ENCODE results near the gene RPL37A. TPM values are rescaled to one million over a fixed set of nuclear protein-coding genes. Genes with fewer than 3 reads are reported as not detected.

RPL37A gene
- total and polyA plus RNA-seq, 12 donors: 673 to 4,521 (median 2,299) TPM

GRCh38 chr2:216549926-216550690 lies 51.5 kb downstream of the RPL37A start:
- 94 to 95% (median 95%) methylated on average over 10 of the region's 10 CpGs for WGBS, 4 donors
- H3K27ac ChIP-seq: no peak overlapping the region
- intact Hi-C loops (cut with DNase I): no loop called here
- H3K4me1 ChIP-seq (replicated peaks in 1 of 2): peaks cover 18 to 19% of the 10 kb centered on the region in 2 donors
- no peaks in the 10 kb centered on the region for H3K27me3 ChIP-seq
- H3K9me3 ChIP-seq (replicated peaks in 1 of 3): no peaks in the 10 kb centered on the region
- no peak for DNase-seq
- no peak overlapping the region for H3K4me3 ChIP-seq
- no peaks in the 10 kb centered on the region for H3K36me3 ChIP-seq (replicated peaks in 1 of 2)
- TF ChIP-seq POLR2A (IDR thresholded peaks at IDR 0.05) (no peak), CTCF (IDR thresholded peaks at IDR 0.05) (no peak)

- no peaks in the 10 kb centered on the region for H3K27me3 ChIP-seq
- H3K9me3 ChIP-seq (replicated peaks in 1 of 3): no peaks in the 10 kb centered on the region
- H3K4me3 ChIP-seq: no peak overlapping the region
- no peak overlapping the region for H3K27ac ChIP-seq
- no peaks in the 10 kb centered on the region for H3K36me3 ChIP-seq (replicated peaks in 1 of 2)
- no peak for DNase-seq
- WGBS, 4 donors: 79 to 87% (median 81%) methylated on average over 8 of the region's 8 CpGs
- H3K4me1 ChIP-seq (replicated peaks in 1 of 2): peaks cover 23 to 25% of the 10 kb centered on the region in 2 donors
- no peak for TF ChIP-seq POLR2A (IDR thresholded peaks at IDR 0.05)
- TF ChIP-seq CTCF (IDR thresholded peaks at IDR 0.05): no peak
- intact Hi-C loops (cut with DNase I): no loop called here
These were observed 52.8 kb downstream of the RPL37A start for GRCh38 chr2:216551234-216552068.

- Histone ChIP-seq H3K4me3 (no peak overlapping the region), H3K36me3 (replicated peaks in 1 of 2) (no peaks in the 10 kb centered on the region), H3K4me1 (replicated peaks in 1 of 2) (peaks cover 12% of the 10 kb centered on the region in 2 donors), H3K27me3 (no peaks in the 10 kb centered on the region), H3K9me3 (replicated peaks in 1 of 3) (no peaks in the 10 kb centered on the region), H3K27ac (no peak overlapping the region)
- WGBS, 4 donors: 88 to 100% (median 97%) methylated on average over 1 of the region's 1 CpG
- DNase-seq: no peak
- no peak for TF ChIP-seq POLR2A (IDR thresholded peaks at IDR 0.05)
- no peak for TF ChIP-seq CTCF (IDR thresholded peaks at IDR 0.05)
- intact Hi-C loops (cut with DNase I): no loop called here
These were observed 54.4 kb downstream of the RPL37A start for GRCh38 chr2:216553093-216553478.

Other genes with a start within 250 kb of the RPL37A start
- gene MARCHF4, start 126.4 kb upstream of the RPL37A start, total RNA-seq: 1 to 10 TPM in 1 of 9 donors, under 1 TPM in 3, not detected in 5; 0.13 to 1.8 (median 0.59) TPM
- gene MARCHF4, start 126.4 kb upstream of the RPL37A start, polyA plus RNA-seq: under 1 TPM; 0.40 to 0.97 (median 0.97) TPM
- gene SMARCAL1, start 86.4 kb upstream of the RPL37A start, total RNA-seq: 10 to 100 TPM; 15.3 to 28.9 (median 23.7) TPM
- 10 to 100 TPM in 2 of 3 donors, 1 to 10 TPM in 1; 8.2 to 20.6 (median 15.7) TPM for gene SMARCAL1, start 86.4 kb upstream of the RPL37A start, polyA plus RNA-seq
- 100 to 1,000 TPM in 4 of 9 donors, 10 to 100 TPM in 5; 35.6 to 253 (median 87.6) TPM for gene IGFBP2, start 134.6 kb downstream of the RPL37A start, total RNA-seq
- 10 to 100 TPM; 14.8 to 76.6 (median 62.7) TPM for gene IGFBP2, start 134.6 kb downstream of the RPL37A start, polyA plus RNA-seq
- gene IGFBP5, start 196.7 kb downstream of the RPL37A start, total RNA-seq: 1,000 to 10,000 TPM in 3 of 9 donors, 100 to 1,000 TPM in 6; 101 to 2,550 (median 743) TPM
- gene IGFBP5, start 196.7 kb downstream of the RPL37A start, polyA plus RNA-seq: 100 to 1,000 TPM in 2 of 3 donors, 10 to 100 TPM in 1; 92.5 to 204 (median 204) TPM

Measured in adrenal gland (tissue), 12 donors.